Measurements from ENCODE around the gene NDFIP1. TPM values are rescaled to one million over a fixed set of nuclear protein-coding genes. Genes with fewer than 3 reads are reported as not detected.

NDFIP1 gene
- total RNA-seq, 6 donors from 2014 or later: 66.9 to 212 (median 108) TPM

DNA sequence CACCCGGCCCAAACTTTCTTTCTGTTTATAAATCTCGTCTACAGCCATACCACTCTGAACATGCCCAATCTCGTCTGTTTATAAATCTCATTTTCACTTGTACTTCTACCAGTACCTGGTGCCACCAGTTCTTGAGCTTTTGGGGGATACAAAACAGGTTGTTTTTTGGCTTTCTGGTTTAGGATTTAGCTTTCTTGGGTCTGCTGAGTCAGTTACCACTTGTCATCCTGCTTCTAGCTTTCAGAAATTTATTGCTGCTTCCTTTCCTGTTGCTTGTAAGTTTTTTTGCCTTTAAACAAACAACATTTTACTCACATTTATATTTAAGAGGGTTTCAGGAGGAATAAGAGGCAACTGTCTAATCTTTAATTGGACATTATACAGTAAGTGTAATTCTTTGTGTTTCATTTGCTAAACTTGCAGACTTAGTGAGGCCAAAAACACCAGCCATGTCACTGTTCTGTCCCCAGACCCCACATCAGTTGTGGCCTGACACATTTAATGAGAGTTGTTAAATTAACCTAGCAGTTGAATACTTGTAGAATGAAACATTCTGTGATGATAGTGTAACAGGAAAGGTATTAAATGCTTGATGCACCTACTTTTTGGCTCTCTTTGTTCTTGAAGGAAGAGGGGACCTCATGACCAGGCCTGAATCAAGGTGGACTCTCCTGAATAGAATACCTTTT lies 11.8 kb downstream of the NDFIP1 start:
- TF ChIP-seq, protein P1, sequence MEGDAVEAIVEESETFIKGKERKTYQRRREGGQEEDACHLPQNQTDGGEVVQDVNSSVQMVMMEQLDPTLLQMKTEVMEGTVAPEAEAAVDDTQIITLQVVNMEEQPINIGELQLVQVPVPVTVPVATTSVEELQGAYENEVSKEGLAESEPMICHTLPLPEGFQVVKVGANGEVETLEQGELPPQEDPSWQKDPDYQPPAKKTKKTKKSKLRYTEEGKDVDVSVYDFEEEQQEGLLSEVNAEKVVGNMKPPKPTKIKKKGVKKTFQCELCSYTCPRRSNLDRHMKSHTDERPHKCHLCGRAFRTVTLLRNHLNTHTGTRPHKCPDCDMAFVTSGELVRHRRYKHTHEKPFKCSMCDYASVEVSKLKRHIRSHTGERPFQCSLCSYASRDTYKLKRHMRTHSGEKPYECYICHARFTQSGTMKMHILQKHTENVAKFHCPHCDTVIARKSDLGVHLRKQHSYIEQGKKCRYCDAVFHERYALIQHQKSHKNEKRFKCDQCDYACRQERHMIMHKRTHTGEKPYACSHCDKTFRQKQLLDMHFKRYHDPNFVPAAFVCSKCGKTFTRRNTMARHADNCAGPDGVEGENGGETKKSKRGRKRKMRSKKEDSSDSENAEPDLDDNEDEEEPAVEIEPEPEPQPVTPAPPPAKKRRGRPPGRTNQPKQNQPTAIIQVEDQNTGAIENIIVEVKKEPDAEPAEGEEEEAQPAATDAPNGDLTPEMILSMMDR (IDR thresholded peaks at IDR 0.05): no peak
- TF ChIP-seq POLR2A (IDR thresholded peaks at IDR 0.05) (no peak), EP300 (IDR thresholded peaks at IDR 0.05) (no peak), POLR2AphosphoS5 (IDR thresholded peaks at IDR 0.05) (no peak)
- H3K4me3 ChIP-seq: no peak overlapping the region
- 65 to 74% methylated on average over 3 of the region's 3 CpGs for WGBS, 2 donors
- H3K36me3 ChIP-seq: peaks cover 0 to 11% (median 0%) of the 10 kb centered on the region in 4 donors
- peak overlapping the region in 2 of 4 donors; percentile 2 to 11 for H3K27ac ChIP-seq
- peaks cover 22 to 62% (median 37%) of the 10 kb centered on the region in 4 donors for H3K4me1 ChIP-seq
- no peak for ATAC-seq (ENCODE audit: low FRiP score in 2 of 2)
- DNase-seq: no peak
- no peaks in the 10 kb centered on the region for H3K9me3 ChIP-seq
- H3K27me3 ChIP-seq: no peaks in the 10 kb centered on the region

DNA sequence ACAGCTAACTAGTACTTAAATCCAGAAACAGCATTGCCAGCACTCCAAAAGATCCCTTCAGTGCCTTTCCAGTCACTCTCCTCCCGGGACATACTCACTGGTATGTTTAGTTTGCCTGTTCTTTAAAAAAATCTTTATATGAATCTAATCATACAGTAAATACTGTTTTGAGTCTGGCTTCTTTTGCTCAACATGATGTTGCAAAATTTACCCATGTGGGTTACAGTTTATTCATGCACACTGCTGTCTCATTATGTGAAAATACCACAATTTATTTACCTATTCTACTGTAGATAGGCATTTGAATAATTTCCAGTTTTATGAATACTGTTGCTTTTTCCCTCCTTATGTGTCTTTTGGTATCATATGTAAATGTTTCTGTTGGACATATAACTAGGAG lies 13.5 kb downstream of the NDFIP1 start:
- no peak for ATAC-seq (ENCODE audit: low FRiP score in 2 of 2)
- 0 to 18% methylated on average over 1 of the region's 1 CpG for WGBS, 2 donors
- no peak overlapping the region for H3K27ac ChIP-seq

DNA sequence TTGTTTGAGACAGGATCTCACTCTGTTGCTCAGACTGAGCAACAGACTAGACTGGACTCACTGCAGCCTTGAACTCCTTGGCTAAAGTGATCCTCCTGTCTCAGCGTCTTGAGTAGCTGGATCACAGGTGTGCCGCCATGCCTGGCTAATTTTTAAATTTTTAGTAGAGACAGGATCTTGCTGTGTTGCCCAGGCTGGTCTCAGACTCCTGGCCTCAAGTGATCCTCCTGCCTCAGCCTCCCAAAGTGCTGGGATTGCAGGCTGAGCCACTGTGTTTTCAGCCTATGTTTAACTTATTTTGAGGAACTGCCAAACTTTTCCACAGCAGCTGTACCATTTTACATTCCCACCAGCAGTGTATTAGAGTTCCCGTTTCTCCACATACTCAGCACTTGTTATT lies 16.8 kb downstream of the NDFIP1 start:
- WGBS, 2 donors: 81 to 90% methylated on average over 2 to 3 of the region's 3 CpGs
- no peak for ATAC-seq (ENCODE audit: low FRiP score in 2 of 2)

More for the DNA sequence above, 13.5 kb downstream of the NDFIP1 start:
- peaks cover 0 to 11% (median 0%) of the 10 kb centered on the region in 4 donors for H3K36me3 ChIP-seq
- no peaks in the 10 kb centered on the region for H3K27me3 ChIP-seq
- H3K9me3 ChIP-seq: no peaks in the 10 kb centered on the region
- H3K4me1 ChIP-seq: peaks cover 15 to 45% (median 30%) of the 10 kb centered on the region in 4 donors
- TF ChIP-seq POLR2A (IDR thresholded peaks at IDR 0.05) (no peak), EP300 (IDR thresholded peaks at IDR 0.05) (no peak), POLR2AphosphoS5 (IDR thresholded peaks at IDR 0.05) (no peak)
- TF ChIP-seq, protein P1 (IDR thresholded peaks at IDR 0.05): no peak
- no peak for DNase-seq
- H3K4me3 ChIP-seq: no peak overlapping the region

DNA sequence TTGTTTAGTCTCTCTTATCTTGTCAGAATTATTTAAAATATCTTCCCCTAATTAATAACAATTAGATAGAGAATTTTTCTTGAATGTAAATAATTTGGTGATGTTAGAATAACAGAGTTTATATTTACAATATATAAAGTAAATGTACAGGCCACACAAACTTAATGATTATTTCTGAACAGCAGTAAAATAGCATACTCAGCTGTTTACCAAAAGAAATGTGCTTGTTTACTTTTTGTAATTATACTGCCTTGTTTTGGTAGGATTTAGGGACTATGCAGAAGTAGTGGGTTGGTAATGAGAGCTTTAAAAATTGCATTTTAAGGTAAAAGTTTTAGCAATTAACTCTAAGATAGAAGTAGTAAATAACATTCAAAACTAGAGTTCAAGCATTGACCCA lies 17.4 kb downstream of the NDFIP1 start:
- Histone ChIP-seq H3K27me3 (no peaks in the 10 kb centered on the region), H3K27ac (no peak overlapping the region), H3K9me3 (no peaks in the 10 kb centered on the region), H3K4me1 (peaks cover 0 to 22% (median 14%) of the 10 kb centered on the region in 4 donors), H3K36me3 (peaks cover 0 to 7% (median 0%) of the 10 kb centered on the region in 4 donors), H3K4me3 (no peak overlapping the region)
- no peak for ATAC-seq (ENCODE audit: low FRiP score in 2 of 2)
- no peak for TF ChIP-seq EP300 (IDR thresholded peaks at IDR 0.05)
- no peak for TF ChIP-seq POLR2AphosphoS5 (IDR thresholded peaks at IDR 0.05)
- TF ChIP-seq POLR2A (IDR thresholded peaks at IDR 0.05): no peak
- no peak for DNase-seq

More for the DNA sequence above, 16.8 kb downstream of the NDFIP1 start:
- peaks cover 0 to 27% (median 17%) of the 10 kb centered on the region in 4 donors for H3K4me1 ChIP-seq
- H3K27me3 ChIP-seq: no peaks in the 10 kb centered on the region
- no peak overlapping the region for H3K27ac ChIP-seq
- no peak for DNase-seq
- TF ChIP-seq, protein P1 (IDR thresholded peaks at IDR 0.05): no peak
- no peak for TF ChIP-seq POLR2A (IDR thresholded peaks at IDR 0.05)
- no peak for TF ChIP-seq POLR2AphosphoS5 (IDR thresholded peaks at IDR 0.05)
- no peak for TF ChIP-seq EP300 (IDR thresholded peaks at IDR 0.05)
- H3K4me3 ChIP-seq: no peak overlapping the region
- no peaks in the 10 kb centered on the region for H3K9me3 ChIP-seq
- peaks cover 0 to 11% (median 0%) of the 10 kb centered on the region in 4 donors for H3K36me3 ChIP-seq

DNA sequence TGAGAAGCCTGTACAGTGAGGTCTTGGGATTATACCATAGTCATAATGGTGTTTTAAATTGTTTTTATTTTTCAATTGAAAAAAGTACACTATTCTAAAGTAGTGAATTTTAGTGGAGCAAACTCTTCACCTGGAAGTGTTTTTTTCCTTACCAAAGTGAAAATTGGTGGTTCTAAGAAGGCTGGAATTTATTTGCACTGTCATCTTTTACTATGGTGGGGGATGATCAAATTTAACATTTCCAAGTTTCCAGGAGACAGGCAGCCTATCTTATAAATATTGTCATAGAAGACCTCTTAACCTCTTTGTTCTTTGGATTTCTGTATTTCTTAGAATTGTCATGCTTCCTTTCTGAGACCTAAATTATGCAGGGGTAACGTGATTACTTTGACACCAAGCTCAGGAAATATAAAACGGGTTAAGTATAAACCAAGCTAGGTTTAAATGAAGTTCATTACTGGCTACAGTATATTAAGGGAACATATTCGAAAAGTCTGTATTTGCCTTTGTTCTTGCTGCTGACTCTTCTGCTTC lies 20.2 kb downstream of the NDFIP1 start:
- H3K4me1 ChIP-seq: peaks cover 0 to 20% (median 12%) of the 10 kb centered on the region in 4 donors
- WGBS, 2 donors: 41 to 45% methylated on average over 3 of the region's 3 CpGs

More for the DNA sequence above, 20.2 kb downstream of the NDFIP1 start:
- ATAC-seq (ENCODE audit: low FRiP score in 2 of 2) (no peak), DNase-seq (no peak)
- Histone ChIP-seq H3K4me3 (no peak overlapping the region), H3K36me3 (peaks cover 4 to 23% (median 8%) of the 10 kb centered on the region in 4 donors), H3K27ac (no peak overlapping the region), H3K27me3 (no peaks in the 10 kb centered on the region), H3K9me3 (no peaks in the 10 kb centered on the region)
- TF ChIP-seq EP300 (IDR thresholded peaks at IDR 0.05) (no peak), POLR2A (IDR thresholded peaks at IDR 0.05) (no peak), POLR2AphosphoS5 (IDR thresholded peaks at IDR 0.05) (no peak)
- TF ChIP-seq, protein P1 (IDR thresholded peaks at IDR 0.05): no peak
